Measurements from ENCODE around the gene MYCN.
"Not testable (repeated sequence)": the region's sequence is repeated elsewhere in the genome, so short reads cannot be mapped to it uniquely, and the experiment has no call there.

The MYCN gene

DNA sequence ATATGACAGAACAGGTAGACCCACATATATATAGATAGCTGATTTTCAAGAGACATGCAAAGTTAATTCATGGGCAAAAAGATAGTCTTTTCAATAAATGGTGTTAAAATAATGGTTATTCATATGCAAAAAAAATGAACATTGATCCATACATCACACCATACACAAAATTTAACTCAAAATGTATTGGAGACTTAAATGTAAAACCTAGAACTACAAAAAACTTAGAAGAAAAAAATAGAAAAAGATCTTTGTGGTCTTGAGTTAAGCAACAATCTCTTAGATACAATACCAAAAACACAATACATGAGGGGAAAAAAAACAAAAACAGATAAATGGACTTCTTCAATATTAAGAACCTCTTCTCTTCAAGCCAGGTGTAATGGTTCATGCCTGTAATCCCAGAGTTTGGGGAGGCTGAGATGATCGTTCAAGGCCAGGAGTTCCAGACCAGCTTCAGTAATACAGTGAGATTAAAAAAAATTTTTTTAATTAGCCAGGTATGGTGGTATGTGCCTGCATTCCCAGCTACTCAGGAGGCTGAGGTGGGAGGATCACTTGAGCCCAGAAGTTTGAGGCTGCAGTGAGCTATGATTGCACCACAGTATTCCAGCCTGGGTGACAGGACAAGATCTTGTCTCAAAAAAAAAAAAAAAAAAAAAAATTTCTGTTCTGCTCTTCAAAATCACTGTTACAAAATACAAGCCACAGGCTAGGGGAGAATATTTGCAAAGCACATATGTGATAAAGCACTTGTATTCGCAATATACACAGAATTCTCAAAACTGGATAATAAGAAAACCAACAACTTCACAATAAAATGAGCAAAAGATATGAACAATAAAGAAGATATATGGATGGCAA is 32.7 kb upstream of the MYCN start:
- DNase-seq (ENCODE audit: low spot score), result no peak

DNA sequence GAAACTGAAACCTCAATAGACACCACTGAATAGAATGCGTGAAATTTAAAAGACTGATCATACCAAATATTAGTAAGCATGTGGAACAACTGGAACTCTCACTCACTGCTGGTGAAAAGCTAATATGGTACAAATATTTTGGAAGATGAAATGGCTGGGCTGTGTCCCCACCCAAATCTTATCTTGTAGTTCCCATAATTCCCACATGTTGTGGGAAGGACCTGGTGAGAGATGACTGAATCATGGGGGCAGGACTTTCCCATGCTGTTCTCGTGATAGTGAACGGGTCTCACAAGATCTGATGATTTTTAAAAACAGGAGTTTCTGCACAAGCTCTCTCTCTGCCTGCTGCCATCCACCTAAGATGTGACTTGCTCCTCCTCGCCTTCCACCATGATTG is 32.0 kb upstream of the MYCN start:
- no peak for DNase-seq (ENCODE audit: low spot score)

GRCh38 chr2:15909157-15909556 is 31.2 kb upstream of the MYCN start:
- no peak for DNase-seq (ENCODE audit: low spot score)

GRCh38 chr2:15909736-15910135 is 30.6 kb upstream of the MYCN start:
- DNase-seq (ENCODE audit: low spot score), result no peak

- not testable (repeated sequence) for DNase-seq (ENCODE audit: low spot score)
Measured at GRCh38 chr2:15911270-15911669, 29.1 kb upstream of the MYCN start.

DNA sequence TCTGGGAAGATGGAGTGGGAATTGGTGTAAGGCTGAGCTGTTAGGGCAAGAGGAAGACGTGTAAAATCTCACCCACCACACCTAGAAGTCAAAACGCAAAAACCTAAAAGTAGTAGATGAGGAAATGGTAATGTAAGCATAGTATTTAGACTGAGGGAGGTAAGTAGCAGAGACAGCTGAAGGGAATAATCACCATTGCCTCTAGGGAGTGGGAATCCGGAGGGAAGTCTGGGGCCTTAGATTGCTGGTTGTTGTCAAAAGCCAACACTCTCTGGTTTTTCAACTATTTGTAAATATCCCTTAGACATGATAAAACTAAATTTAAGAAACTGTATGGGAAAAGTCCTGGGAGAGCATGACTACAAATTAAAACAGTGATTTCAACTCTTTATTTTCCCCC is 28.7 kb upstream of the MYCN start:
- no peak for DNase-seq (ENCODE audit: low spot score)

DNA sequence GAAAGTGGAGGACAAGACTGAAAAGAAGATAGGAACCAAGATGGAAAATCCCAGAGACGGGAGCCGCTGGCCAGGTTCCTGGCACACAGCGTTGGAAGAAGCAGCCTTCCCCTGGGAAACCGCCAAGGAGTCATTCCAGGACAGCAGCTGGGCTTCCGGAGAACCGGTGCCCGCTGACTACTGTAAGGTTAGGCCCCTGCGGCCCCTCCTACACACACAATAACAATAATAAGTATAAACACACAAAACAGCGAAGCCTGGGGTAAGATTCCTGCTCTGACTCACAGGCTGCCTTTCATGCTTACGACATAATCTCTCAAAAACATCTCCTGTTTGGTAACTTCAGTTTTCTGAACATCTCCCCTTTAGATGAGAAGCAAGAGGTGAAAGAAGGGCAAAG is 28.1 kb upstream of the MYCN start:
- no peak for DNase-seq (ENCODE audit: low spot score)

- DNase-seq (ENCODE audit: low spot score), result no peak
Measured at GRCh38 chr2:15913146-15913545, 27.2 kb upstream of the MYCN start.

- no peak for DNase-seq (ENCODE audit: low spot score)
Measured at GRCh38 chr2:15914596-15915385, 25.6 kb upstream of the MYCN start.

DNA sequence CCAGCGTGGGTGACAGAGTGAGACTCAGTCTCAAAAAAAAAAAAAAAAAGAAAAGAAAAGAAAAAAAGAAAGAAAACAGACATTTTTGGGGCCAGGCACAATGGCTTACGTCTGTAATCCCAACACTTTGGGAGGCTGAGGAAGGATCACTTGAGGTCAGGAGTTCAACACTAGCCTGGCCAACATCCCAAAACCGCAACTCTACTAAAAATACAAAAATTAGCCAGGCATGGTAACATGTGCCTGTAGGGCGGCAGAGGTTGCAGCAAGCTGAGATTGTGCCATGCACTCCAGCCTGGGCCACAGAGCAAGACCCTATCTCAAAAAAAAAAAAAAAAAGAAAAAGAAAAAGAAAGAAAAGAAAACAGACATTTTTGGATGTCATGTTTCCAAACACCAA is 24.8 kb upstream of the MYCN start:
- DNase-seq (ENCODE audit: low spot score), result not testable (repeated sequence)

DNA sequence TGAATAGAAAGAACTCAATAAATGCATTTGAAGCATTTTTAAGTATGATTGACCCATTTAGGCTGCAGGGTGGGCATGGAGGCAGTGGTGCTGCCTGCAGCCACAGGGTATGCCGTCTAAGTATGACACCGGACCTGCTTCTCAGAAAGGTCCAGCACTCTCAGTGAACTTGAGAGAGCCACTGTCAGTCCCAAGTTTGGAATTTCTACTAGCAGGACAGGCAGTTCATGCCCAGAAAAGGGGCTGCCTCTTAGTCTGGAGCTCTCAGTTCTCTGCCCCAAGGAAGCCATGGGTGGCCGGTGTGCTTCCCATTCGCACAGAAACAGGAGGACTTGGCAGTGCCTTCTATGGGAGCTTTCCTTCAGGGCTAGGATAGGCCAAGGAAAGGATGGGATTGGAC is 24.0 kb upstream of the MYCN start:
- no peak for DNase-seq (ENCODE audit: low spot score)

DNA sequence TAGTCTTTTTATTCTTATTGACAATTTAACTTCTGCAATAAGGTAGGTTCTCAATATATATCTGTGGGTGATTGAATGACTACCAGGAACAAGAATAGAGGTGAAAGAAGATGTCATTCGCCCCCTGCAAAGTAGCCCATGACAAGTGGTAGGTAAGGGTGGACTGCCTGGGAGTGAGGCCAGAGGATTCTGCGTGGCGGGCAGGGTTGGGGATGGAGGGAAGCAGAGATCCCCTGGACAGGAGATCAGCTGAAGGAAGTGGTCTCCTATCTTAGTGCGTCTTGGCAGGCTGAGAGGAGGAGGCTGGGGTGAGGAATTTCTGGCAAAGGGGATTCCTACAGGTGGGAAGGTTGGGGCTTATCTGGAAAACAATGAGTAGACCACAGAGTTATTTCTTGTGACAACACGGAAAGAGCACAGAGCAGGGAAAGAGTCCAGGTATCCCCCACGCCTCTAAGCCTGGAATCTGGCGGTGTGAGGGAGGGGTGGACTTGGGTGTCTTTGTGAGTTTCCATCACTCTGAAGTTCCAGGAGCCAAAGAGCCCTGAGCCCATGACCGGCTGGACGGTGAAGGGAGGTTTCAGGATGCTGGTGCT is 21.5 kb upstream of the MYCN start:
- DNase-seq (ENCODE audit: low spot score), result no peak

GRCh38 chr2:15919716-15920434 is 20.5 kb upstream of the MYCN start:
- no peak for DNase-seq (ENCODE audit: low spot score)

DNA sequence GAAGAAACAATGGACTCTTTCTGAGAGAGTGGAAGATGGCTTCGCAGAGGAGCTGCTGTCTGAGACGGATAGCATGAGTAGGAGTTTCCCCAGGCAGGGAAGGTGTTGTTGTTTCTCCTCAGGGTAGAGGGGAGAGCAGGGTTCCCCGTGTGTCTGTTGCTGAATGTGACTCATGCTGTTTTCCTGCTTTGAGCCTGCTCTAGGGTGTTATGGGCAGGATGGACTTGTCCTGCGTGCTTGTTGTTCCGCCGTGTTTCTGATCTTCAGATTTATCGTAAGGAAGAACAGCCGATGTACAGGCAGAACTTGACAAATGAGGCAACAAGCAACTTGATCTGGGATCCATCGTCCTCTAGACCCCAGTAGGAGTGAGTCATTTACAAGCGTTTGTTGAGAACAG is 19.7 kb upstream of the MYCN start:
- no peak for DNase-seq (ENCODE audit: low spot score)

- no peak for DNase-seq (ENCODE audit: low spot score)
Measured at GRCh38 chr2:15923597-15923996, 16.8 kb upstream of the MYCN start.

- no peak for DNase-seq (ENCODE audit: low spot score)
Measured at GRCh38 chr2:15925819-15926218, 14.5 kb upstream of the MYCN start.

GRCh38 chr2:15926252-15926651 is 14.1 kb upstream of the MYCN start:
- DNase-seq (ENCODE audit: low spot score), result no peak

GRCh38 chr2:15927551-15928218 is 12.7 kb upstream of the MYCN start:
- DNase-seq (ENCODE audit: low spot score), result no peak

DNA sequence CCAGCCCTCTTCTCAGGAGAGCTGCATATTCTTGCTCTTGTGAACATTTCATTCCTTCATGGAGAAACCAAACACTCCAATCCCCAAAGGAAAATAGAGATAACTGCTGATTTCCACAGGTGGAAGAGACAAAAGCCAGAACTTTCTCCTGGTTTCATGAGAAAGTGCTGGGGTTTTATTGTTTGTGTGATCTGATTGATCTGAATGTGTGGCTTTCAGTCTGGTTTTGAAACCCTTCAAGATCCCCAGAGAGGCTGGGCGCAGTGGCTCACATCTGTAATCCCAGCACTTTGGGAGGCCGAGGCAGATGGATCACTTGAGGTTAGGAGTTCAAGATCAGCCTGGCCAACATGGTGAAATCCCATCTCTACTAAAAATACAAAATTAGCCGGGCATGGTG is 11.3 kb upstream of the MYCN start:
- not testable (repeated sequence) for DNase-seq (ENCODE audit: low spot score)

- no peak for DNase-seq (ENCODE audit: low spot score)
Measured at GRCh38 chr2:15929861-15930260, 10.5 kb upstream of the MYCN start.

DNA sequence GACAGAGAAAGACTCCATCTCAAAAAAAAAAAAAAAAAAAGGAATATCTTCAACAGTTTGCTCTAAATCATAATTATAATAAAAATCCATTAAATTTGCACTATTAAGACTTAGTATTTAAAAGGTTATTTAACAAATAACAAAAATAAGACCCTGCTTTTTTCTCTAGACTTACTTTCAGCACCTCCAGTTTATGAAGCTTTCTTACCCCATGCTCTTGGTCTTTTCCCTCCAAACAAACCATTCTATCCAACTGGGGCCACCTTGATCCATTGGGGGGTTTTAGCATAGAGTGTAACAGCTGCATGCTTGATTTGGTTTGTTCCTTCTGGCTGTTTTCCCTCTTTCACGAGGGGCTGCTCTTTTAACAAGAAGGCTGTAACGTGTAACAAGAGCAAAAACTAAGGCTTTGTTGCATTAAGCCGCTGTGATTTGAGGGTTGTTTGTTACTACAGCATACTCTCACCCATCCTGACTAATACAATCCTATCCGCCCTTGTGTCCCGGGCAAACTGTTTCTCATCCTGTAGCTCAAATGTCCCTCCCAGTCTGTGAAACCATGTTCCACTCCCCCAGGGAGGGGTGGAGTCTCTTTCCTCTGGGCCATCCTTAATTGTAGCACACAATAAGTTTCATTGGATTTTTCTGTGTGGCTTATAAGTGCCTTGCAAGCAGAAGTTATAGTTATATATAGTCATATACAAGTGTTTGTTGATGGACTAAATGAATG is 9.6 kb upstream of the MYCN start:
- no peak for DNase-seq (ENCODE audit: low spot score)
